ENCODE measurements around the gene FSIP1.
A peak's percentile ranks its signal among the peaks of the same experiment; 100 is the strongest.

Gene FSIP1

GRCh38 chr15:39643727-39644126, 138.9 kb downstream of the FSIP1 start:
- DNase-seq, result no peak

GRCh38 chr15:39642011-39642640, 140.5 kb downstream of the FSIP1 start:
- no peak for DNase-seq

DNA sequence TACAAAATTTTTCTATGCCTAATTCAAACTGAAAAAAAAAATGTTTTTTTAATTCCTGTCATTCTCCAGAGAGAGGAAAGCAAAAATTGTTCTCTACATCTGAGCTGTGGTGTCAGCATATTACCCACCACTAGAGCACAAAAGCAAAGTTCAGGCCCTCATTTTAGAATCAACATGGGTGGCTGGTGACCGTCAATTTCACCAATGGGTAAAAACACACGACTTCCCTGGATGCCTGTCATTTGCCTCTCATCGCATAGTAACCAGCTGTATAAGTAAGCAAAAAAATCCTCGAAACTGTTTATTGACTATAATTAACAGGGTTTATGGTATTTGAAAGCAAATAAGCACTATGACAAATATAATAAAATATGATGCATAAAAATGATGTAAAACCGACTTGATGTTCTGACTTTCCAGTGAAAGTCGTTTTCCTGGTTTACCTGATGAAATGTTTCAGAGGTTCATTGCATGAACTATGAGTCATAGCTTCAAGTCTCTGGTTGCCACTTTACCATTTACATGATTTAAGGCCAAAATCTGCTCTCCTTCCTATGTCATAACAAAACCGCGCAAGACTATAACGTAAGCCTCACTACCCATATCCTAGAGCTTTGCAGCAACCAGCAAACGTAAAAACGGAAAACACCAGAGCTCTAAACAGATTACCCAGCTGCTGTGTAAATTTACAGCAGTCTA, 141.3 kb downstream of the FSIP1 start:
- DNase-seq, result no peak

DNA sequence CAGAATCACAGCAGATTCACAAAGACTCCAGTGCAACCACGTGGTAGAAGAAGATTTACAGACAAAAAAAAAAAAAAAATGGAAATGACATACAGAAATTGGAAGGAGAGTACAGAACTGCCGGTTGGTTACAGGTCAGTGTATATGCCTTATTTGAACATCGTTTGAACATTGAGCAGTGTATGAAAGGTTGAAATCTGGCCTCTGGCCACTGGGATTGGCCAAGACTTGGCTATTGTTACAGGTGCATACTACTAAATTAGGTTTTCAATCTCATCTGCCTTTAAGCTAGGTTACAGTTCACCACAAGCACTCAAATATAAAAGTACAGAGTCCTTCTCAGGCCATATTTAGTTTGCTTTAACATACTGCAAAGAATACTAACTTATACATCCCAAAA, 142.0 kb downstream of the FSIP1 start:
- DNase-seq, result no peak

GRCh38 chr15:39639037-39639436, 143.6 kb downstream of the FSIP1 start:
- DNase-seq, result no peak

DNA sequence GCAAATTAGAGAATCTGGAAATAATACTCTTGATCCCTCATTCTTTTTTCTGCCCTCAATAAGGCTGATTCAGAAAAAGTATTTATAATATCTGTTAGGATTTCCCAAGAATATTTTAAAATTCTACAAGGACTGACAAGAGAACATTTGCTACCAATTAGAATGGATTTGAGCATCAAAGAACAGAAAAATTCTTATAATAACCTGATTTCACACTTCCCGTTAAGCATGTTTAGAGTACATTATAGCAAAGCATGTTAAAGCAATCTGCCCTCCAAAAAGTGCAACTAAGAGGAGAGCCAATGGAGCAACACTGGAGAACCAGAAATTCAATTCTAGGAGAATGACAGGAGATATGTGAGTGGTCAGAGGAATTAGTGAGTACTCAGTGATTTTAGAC, 144.6 kb downstream of the FSIP1 start:
- DNase-seq, result no peak

GRCh38 chr15:39631357-39631756, 151.3 kb downstream of the FSIP1 start:
- no peak for DNase-seq

GRCh38 chr15:39629906-39630305, 152.7 kb downstream of the FSIP1 start:
- DNase-seq, result no peak

DNA sequence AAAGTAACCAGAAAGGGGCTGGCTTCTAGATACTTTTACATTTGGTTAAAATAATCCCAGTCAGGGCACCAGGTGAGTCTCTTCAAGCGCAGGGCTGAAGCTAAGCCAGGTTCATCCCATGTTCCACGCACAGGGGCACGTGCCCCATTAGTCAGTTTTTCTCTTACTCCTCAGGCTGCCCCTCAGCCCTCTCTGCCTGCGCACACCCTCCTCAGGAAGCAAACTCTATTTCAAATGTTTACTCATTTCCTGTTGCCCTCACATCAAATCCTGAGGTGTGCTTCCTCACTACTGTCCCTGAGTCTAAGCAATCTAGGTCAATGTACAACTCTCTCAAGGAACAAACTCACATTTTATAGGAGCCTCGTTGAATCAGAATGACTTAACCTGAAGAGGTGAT, 153.3 kb downstream of the FSIP1 start:
- no peak for DNase-seq

GRCh38 chr15:39628546-39629257, 153.9 kb downstream of the FSIP1 start:
- peak in 1 of 2 experiments; percentile 54 for DNase-seq

DNA sequence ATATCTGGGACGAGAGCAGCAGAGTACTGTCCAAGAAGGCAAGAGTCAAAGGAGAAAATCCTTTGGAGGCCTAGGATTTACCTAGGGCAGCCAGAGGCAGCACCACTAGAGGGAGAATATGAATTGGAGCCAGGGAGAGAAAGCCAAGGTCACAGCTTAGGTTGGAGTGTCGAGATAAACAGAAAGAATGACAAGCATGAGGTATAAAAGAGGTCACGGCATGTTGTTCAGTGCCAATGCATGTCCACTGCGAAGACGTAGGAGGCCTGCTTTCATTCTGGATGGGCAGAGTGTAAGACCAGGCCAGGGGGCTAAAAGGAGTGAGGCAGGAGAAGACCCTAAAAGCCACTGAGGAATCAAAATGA, 154.5 kb downstream of the FSIP1 start:
- DNase-seq, result no peak

GRCh38 chr15:39627451-39628143, 155.0 kb downstream of the FSIP1 start:
- no peak for DNase-seq

GRCh38 chr15:39625856-39626255, 156.8 kb downstream of the FSIP1 start:
- no peak for DNase-seq

- no peak for DNase-seq
These were observed 157.2 kb downstream of the FSIP1 start for GRCh38 chr15:39625451-39625850.

- DNase-seq, result no peak
These were observed 157.8 kb downstream of the FSIP1 start for GRCh38 chr15:39624806-39625205.

- no peak for DNase-seq
These were observed 159.1 kb downstream of the FSIP1 start for GRCh38 chr15:39623529-39623931.

DNA sequence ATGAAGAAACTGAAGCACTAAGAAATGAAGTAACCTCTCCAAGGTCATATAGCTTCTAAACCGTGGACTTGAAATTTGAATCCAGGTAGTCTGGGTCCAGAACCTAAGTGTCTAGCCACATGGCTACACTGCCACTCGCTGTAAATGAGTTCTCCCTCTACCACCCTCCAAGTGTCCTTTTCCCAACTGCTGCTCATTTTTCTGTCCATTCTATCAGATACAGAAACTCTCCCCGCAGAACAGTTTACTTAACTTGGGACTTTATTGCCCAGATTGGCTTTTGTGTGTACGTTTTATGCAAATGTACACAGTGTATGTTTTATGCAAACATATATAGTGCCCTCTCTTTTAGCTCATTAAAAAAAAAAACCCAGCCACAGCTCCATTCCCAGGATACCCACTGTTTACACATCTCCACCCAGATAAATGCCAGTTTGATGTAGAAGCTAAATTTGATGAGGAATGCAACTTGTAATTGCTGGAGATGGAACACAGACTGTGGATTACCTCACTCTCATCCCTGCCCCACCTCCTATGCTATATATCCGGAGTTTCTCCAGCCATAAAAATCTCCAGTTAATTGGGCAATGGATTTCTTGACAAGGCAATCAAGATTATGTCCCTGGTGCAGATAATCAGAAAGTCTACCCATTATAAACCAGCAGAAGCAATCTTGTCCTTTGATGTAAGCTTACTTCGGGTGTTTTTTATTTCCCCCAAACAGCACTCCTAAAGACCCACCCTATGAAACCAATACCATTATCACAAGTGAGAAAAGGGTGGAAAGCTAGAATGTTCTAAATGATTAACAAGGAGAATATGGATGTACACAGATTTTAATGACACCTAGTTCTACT, 159.8 kb downstream of the FSIP1 start:
- no peak for DNase-seq

DNA sequence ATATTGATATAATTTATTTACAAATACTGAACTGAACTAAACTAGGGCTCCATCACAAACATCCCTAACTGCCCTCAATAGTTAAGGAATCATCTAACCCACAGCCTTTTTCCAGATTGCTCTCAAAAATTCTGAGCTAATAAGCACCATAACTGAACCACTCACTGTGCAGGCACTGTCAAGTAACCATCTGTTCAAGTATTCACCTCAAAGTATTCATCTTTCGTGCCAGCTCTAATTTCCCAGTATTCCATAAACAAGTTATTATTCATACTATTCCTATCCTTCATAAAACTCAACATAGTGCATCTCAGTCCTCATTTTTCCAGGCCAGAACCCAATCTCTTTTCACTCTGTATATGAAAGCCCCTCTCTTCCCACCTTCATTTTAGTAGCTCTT, 160.7 kb downstream of the FSIP1 start:
- peak in 1 of 2 experiments; percentile 39 for DNase-seq

- peak; percentile 6 to 52 for DNase-seq
These were observed 161.4 kb downstream of the FSIP1 start for GRCh38 chr15:39621210-39621609.

GRCh38 chr15:39618063-39618823, 164.4 kb downstream of the FSIP1 start:
- no peak for DNase-seq

DNA sequence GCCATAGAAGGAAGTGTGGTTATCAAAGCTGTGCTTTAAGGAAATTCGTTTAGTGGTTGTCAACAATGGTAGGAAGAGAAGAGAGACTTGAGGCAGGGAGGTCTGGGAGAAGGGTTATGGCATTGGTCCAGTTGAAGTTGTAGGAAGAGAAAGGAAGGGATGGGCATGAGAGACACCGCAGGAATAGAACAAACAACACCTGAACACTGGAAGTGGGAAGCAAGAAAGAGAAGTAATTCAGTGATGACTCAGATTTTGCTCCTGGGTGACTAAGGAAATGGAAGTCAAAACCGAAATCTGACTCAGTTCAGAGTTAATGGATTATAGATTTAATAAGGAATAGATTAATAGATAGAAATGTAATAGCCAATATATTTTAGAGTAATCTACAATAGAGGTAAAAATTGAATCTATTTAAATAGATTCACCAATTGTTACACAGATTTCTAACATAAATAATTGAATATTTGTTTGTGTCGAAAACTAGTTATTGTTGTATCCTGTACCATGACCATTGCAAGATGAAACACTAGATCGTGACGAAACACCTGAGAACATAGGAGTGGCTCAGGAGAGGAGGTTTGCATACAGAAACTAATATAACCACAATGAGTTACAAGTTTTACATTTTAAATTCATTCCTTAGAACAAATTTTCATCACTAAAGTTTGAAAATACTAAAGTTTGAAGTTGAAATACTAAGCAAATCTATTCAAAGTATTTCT, 165.7 kb downstream of the FSIP1 start:
- DNase-seq, result no peak

Data from NCI-H446 (cell line).